ACHN (cell line): Measurements from ENCODE around the gene FAM110A.
"Not testable (repeated sequence)": the region's sequence is repeated elsewhere in the genome, so short reads cannot be mapped to it uniquely, and the experiment has no call there.

ENCODE experiments used
- DNase-seq: peaks from one replicate; pipeline ENCODE4 v3.0.0-alpha.2; 2015
- in situ Hi-C: cut with HindIII; loops from 2 replicates; pipeline ENCODE4 v1.10.0; 2017; ENCODE audit warnings: low sequenced_read_pairs, low pct_ligation_motif_present, low pct_unique_long_range_greater_than_20kb

The FAM110A gene

DNA sequence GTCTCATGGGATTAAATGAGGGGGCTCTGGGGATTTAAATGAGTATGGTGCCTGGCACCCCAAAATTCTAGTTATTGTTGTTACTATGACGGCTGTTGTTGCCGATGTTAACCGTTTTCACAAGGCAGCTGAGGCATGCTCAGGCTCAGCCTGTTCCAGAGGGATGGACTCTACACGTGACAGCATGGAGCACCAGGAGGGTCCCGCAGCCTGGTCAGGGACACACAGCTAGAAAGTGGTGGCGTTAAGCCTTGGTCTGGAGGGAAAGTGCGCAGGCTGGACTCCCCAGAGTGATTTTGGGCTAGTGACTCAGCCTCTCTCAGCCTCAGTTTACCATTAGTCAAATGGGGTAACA is 7.0 kb downstream of the FAM110A start:
- DNase-seq, result no peak
- in situ Hi-C loops, result no loop called here

DNA sequence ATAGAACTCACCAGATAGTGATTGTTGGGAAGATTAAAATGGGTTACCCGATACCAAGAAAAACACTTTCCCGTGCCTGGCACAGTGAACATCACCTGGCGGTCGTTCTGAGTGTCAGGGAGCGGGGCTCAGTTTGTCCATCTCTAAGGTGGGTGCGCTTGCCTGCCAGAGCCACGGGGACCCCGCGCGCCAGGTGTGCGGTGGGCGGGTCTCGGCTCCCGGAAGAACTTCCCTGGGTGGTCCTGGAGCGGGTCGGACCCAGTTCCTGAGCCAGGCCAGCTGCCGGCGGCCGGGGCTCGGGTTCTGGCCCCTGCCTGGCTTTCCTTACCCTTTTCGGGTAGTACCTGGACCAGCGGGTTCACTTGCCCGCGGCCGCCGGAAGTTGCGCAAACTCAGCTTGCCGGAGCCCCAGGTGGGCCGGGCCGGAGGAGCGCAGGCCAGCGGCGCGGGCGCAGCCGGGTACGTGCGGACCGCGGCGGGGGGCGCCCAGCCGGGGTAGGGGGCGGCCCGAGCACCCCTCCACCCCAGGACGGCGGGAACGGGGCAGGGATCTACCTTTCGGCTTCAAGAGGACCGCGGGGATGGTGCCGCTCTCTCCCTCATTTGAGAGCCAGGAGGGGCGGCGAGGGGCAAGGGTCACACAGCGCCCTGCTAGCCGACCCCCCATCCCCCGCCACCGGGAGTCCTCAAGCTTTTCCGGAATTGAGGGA is 7.5 kb downstream of the FAM110A start:
- in situ Hi-C loops, result no loop called here
- DNase-seq, result no peak

DNA sequence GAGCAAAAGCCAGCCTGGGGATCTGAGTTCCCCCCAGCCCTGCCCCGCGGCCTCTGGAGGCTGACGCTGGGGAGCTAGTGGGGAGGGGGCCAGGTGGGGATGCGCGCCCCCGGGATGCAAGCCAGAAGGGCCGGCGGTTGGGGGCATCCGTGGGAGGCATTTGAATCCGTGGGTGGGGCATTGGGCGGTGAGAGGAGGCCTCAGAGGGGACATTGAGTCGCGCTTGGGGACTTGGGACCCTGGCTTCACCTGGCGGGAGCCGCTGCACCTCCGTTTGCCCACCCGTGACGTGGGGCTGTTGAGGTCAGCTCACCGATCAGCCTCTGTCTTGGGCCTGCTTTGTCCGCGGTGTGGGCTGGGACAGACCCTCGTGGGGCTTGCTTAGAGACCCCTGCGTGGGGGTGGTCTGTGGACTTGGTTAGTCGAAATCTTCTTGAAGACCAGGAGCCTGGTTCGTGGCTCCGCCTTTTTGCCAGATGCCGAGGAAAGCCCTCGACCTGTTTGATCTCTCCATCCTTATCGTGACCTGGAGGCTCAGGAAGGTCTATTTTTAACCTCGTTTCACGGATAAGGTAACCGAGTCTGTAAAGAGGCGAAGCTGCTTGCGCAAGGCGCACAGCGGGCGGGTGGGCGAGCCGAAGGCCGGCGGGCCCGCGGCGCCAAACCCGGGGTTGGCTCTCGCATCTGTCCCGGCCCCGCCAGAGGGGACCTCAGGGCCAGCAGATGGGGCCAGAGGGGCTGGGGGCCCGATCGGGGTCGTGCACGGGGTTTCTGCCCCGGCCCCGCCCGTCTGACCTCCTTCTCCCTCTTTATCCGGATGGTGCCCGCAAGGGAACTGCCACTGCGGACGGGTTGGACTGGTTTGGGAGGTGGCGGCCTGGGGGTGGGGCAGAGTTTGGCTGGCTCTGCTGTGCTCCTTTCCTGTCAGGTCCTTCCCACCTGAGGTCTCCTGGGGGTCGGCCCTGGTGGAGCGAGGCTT is 8.3 kb downstream of the FAM110A start:
- no peak for DNase-seq
- in situ Hi-C loops, result no loop called here

DNA sequence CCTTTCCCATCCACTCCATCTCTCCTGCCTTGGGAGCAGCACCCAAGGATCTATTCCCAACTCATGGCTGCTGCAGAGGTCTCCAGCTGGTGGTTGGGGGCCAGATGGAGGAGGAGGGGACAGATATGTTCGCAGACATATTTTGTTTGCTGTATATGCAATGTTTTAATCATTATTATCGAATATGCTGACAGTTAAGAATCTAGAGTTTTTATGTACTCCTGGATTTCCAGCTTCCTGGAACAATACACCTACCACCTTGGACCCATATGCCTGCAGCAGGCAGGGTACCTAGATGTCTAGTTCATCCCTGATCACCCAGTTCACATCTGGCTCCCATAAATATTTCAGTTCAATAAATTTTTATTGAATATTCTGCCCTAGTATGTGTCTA is 9.0 kb downstream of the FAM110A start:
- DNase-seq, result no peak
- in situ Hi-C loops, result no loop called here

DNA sequence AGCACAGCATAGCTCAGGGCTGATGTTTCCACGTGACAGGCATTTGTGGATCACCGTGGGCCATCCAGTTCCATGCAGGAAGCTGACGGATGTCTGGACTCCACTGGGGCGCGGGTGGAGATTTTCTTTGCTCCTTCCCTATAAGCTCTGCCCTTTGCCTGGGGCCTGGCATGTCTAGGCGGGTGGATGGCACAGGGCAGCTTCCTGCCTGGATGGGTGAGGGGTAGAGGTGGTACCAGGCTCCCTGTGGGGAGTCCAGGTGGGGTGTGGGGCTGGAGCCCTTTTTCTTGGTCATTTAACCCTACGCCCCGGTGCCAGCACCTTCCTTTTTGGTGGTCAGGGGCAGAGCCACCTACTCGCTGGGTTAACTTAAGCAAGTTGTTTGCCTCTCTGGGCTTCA is 10.4 kb downstream of the FAM110A start:
- DNase-seq, result no peak
- in situ Hi-C loops, result no loop called here

DNA sequence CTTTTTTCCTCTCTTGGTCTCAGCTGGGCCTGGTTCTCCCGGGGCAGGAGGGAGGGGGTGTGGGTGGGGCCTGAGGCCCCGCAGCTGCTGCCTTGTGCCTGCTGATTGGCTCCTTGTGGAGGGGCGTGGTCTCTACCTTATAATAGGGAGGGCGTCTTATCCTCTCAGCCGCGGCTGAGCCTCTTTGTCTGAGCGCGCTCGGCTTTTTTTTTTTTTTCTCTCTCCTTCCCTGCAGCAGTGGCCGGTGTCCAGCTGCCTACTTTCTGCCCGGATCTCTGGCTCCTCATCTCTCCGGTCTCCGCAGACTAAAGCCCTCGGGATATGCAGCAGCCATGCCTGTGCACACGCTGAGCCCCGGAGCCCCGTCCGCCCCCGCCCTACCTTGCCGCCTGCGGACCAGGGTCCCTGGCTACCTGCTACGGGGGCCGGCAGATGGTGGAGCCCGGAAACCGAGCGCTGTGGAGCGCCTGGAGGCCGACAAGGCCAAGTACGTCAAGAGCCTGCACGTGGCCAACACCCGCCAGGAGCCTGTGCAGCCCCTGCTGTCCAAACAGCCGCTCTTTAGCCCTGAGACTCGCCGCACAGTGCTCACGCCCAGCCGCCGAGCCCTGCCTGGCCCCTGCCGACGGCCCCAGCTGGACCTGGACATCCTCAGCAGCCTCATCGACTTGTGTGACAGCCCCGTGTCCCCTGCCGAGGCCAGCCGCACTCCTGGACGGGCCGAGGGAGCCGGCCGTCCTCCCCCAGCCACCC is 11.1 kb downstream of the FAM110A start:
- DNase-seq, result peak; percentile 76

DNA sequence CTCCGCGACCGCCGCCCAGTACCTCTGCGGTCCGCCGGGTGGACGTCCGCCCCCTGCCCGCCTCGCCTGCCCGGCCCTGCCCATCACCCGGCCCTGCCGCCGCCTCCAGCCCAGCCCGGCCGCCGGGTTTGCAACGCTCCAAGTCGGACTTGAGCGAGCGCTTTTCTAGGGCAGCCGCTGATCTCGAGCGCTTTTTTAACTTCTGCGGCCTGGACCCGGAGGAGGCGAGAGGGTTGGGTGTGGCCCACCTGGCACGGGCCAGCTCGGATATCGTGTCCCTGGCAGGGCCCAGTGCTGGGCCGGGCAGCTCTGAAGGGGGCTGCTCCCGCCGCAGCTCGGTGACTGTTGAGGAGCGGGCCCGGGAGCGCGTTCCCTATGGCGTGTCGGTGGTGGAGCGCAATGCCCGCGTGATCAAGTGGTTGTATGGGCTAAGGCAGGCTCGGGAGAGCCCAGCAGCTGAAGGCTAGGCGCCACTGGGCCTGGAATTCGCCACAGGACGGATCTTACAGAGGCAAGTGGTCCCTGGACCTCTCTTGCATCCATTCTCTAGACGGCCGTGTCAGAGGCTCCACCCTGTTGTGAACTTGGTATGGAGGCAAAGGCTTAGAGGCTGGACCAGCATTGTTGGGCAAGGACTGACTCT is 11.8 kb downstream of the FAM110A start:
- in situ Hi-C loops, result no loop called here
- DNase-seq, result no peak

More for the DNA sequence above, 11.1 kb downstream of the FAM110A start:
- in situ Hi-C loops, result no loop called here

DNA sequence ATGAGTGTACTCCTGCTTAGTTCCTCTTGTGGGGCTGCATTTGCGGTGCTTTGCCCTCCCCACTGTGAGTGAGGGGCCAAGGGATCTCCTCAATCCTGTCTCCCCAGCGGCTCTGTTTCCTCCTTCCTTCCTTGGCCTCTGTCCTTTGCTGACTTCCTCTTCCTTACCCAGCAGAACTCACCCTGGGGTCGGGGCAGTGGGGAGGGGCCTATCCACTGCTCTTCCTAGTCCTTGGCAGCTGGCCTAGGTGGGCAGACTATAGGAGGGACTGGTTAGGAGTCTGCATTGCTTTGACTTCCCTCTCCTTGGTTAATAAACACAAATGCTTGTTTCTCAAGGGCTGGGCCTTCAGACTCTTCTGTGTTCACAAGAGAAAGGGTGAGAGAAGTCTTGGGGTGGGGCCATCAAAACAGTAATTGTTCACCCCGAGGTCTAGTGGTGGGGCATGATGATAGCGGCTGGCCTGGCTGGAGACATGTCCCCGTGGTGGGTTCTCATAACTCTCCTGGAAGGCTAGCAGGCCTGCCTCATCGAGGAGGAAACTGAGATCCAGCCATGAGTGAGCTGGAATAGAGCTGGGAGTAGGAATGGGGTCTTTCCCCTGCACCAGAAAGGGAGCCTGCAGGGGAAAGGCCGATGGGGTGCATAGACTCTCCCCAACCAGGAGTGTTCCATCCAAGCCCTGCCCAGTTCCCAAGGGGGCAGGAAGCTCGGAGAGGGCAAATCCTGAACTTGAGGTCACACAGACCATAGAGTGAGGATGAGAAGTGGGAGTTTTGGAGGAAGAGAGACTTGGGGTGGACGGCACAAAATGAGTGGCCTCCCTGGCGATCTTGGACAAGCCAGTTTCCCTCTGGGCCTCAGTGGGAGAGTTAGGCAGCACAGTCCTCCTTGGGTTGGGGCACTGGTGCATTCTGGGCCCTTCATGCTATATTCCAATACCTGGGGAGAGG is 12.7 kb downstream of the FAM110A start:
- no peak for DNase-seq
- in situ Hi-C loops, result no loop called here

DNA sequence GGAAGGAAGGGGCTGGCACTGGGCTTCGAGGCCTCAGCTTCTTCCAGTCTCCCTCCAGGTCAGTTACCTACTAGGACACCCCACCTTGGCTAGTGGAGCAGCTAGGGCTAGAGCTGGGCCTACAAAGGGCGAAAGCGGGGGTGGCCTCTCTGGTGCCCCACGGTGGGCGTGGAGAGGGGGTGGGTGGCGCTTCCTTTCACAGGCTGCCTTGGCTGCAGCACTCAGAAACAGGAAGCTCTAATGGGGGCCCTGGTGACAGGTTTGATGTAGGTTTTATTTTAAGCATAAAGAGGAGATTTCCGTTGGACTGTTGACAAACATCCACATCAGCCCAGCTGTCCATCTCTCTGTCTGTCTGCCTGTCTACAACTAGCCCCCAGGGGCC is 13.4 kb downstream of the FAM110A start:
- in situ Hi-C loops, result no loop called here
- DNase-seq, result no peak

DNA sequence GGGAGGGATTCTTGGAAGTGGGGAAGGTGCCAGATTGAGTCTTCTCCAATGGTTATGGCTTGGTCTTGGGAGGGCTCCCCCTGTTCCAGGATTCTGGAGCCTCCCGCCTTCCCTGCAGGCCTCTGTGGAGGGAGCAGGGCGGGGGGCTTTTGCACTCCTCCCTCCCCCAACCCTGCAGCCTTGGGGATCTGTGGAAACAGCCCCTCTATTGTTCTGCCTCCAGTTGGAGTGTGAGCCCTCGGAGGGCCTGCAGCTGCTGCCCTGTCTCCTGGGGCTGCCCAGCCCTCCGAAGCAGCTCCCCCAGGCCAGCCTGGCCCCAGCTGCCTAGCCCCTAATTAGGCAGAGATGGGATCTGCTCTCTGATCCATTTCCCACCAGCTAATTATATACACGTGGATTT is 14.7 kb downstream of the FAM110A start:
- in situ Hi-C loops, result no loop called here
- DNase-seq, result no peak

DNA sequence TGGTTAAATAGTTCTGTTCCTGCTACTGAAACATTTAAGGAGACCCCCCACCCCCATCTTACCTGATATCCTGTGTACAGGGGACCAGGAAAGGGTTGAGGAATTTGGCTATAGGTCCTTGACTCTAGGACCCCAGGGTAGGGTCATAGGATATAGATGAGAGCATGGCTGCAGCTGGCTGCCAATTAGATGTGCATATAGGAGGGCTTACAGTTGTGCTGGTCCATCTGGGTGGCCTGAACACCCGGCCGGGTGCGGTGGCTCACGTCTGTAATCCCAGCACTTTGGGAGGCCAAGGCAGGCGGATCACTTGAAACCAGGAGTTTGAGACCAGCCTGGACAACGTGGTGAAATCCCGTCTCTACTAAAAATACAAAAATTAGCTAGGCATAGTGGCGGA is 15.2 kb downstream of the FAM110A start:
- DNase-seq, in situ Hi-C loops: not testable (repeated sequence)

DNA sequence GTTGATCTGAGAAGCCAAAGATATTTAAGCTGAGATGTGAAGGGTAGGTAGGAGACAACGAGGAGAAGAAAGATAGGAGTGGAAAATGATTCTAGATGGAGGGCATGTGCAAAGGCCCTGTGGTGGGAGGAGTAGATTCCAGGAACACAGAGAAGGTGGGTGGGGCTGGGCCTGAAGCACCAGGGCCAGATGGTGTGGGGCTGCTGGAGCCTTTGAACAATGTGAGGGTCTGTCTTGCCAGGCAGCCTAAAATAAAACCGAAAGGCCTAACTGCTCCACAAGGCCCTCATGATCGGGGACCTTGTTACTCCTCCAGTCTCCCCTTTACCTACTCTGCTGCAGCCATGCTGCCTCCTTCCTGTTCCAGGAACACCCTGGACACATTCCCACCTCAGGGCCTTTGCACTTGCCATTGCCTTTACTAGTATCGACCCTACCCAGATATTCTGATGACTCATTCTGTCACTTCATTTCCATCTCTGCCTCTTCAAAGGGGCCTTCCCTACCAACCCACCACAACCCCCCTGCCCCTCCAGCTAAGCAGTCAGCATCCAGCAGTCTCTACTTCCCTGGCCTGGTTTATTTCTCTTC is 20.0 kb downstream of the FAM110A start:
- DNase-seq, result no peak
- in situ Hi-C loops, result no loop called here

DNA sequence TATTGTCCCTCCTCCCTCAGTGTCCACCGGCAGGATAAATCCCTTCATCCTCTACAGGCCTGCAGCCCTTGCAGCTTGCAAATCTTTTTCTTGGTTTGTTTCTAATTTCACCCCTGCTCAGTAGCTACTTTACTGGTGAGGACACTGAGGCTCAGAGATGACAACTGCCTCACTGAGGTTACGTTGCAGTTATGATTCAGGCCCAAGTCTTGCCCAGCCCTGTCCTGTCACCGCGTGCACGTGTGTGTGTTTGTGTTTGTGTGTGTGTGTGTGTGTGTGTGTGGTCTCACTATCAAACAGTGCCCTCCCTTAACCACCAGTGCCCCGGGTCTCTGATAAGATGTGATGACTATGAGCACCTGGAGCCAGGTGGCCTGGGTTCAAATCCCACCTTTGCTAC is 21.1 kb downstream of the FAM110A start:
- DNase-seq, result no peak
- in situ Hi-C loops, result no loop called here

DNA sequence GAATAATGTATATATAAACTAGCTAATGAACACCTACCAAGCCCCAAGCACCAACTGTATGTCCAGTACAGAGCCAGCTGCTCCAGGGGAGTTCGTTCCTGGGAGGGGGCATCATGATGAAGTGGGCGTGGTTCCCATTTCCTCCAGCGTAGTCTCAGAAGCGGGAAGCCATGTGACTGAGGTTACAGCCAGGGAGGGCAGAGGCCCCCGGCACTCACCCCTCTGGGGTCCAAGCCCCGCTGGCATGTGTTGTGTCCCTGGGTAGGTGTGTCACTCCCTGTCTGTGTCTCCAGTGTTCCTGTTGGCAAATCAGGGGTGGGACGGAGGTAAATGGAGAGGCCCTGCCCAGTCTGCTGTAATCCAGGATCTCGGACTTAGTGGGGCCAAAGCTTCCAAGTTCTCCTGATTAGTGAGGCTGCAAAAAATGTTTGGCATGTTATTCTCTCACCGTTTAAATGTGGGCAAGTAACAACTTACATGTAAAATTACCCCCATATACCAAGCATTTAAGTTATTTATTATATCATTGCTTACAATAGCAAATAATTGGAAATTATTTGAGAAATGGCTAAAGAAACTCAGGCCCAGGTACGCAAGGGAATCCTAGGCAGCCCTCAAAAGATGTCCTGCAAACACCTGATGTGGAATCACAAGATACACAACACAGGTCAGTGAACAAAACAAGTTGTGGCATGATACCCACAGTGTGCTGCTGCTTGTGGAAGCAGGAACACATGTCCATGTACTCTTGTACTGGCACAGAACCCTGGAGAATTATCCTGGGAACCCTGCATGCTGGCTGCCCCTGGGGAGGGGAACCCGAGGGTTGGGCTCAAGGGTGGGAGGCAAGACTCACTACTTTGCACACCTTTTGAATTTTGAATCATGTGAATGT is 22.2 kb downstream of the FAM110A start:
- in situ Hi-C loops, result no loop called here
- no peak for DNase-seq

DNA sequence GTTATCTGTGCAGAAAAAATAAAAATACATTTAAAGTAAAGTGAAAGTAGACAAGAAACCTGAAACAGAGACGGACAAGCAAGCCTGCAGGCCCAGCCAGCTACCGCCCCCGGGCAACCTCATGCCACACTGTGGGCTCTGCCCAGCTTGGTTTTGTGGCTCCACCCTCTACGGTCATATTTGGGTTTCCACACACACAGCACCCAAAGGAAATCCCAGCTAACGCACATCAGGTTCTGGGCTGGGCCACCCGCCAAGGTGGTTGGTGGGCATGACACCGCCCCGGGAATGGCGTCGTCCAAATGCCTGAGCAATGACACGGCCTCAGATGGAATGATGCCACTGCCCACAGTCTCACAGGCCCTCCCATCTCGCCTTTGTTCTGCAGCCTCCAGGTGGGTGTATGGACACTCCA is 22.9 kb downstream of the FAM110A start:
- peak; percentile 94 for DNase-seq
- in situ Hi-C loops, result no loop called here

DNA sequence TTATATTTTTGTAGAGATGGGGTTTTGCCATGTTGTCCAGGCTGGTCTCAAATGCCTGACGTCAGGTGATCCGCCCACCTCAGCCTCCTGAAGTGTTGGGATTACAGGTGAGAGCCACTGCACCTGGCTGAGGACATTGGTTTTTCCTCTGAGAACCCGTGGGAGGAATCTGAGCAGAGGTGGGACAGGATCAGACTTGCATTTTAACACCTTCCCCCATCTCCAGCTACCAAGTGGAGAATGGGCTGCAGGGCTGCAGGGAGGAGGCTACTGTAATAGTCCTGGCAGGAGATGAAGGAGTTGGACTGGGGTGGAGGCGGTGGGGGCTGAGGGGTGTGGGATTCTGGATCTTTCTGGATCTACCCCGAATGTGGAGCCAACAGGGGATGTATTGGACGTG is 24.5 kb downstream of the FAM110A start:
- no peak for DNase-seq
- in situ Hi-C loops, result no loop called here
